Loucy (cell line): ENCODE results near the gene FAM163B.

Experiments used
- H2AFZ ChIP-seq: fragments of 200-600 bp; sonication (generic); 2 replicates; pipeline ENCODE4 v1.6.0; 2016; ENCODE audit warnings: antibody characterized with exemption, mild to moderate bottlenecking, low read length, moderate library complexity
- H3F3A ChIP-seq: fragments of 200-600 bp; 2 replicates; pipeline ENCODE4 v1.6.0; 2016; ENCODE audit warnings: antibody characterized with exemption, low read depth, mild to moderate bottlenecking
- H3K27me3 ChIP-seq: fragments of 200-600 bp; sonication (generic); 2 replicates; pipeline ENCODE4 v1.6.1; 2014; ENCODE audit warnings: low read length, mild to moderate bottlenecking; ENCODE audit not compliant: insufficient read depth, poor library complexity, severe bottlenecking
- H3K36me3 ChIP-seq: fragments of 200-600 bp; sonication (generic); 2 replicates; pipeline ENCODE4 v1.6.1; 2016; ENCODE audit warnings: low read length; ENCODE audit not compliant: insufficient read depth
- H3K4me1 ChIP-seq: fragments of 200-600 bp; sonication (generic); 2 replicates; pipeline ENCODE4 v1.5.1; 2014; ENCODE audit warnings: low read length, mild to moderate bottlenecking; ENCODE audit not compliant: insufficient read depth, poor library complexity, severe bottlenecking
- H3K4me2 ChIP-seq: fragments of 200-600 bp; sonication (generic); 2 replicates; pipeline ENCODE4 v1.6.0; 2014; ENCODE audit warnings: antibody characterized with exemption, low read length, low read depth, mild to moderate bottlenecking; ENCODE audit not compliant: poor library complexity, severe bottlenecking
- H3K4me3 ChIP-seq: fragments of 200-600 bp; sonication (generic); 2 replicates; pipeline ENCODE4 v1.5.1; 2014; ENCODE audit warnings: low read length, mild to moderate bottlenecking, mixed read lengths; ENCODE audit not compliant: poor library complexity, severe bottlenecking
- H3K79me2 ChIP-seq: fragments of 200-600 bp; sonication (generic); 2 replicates; pipeline ENCODE4 v1.6.1; 2014; ENCODE audit warnings: low read length; ENCODE audit not compliant: insufficient read depth
- H3K9ac ChIP-seq: fragments of 200-600 bp; sonication (generic); 2 replicates; pipeline ENCODE4 v1.6.0; 2014; ENCODE audit warnings: mild to moderate bottlenecking, low read depth, low read length, moderate library complexity; ENCODE audit not compliant: poor library complexity, severe bottlenecking
- H3K9me2 ChIP-seq: fragments of 200-600 bp; sonication (generic); replicated peaks from 2 replicates; pipeline ENCODE4 v1.6.1; 2016; ENCODE audit warnings: low read depth, low read length, mixed read lengths
- H3K9me3 ChIP-seq: fragments of 200-600 bp; sonication (generic); 2 replicates; pipeline ENCODE4 v1.6.1; 2014; ENCODE audit warnings: mild to moderate bottlenecking, antibody characterized with exemption, low read length, low read depth; ENCODE audit not compliant: insufficient read depth
- H4K20me1 ChIP-seq: fragments of 200-600 bp; sonication (generic); 2 replicates; pipeline ENCODE4 v1.6.0; 2014; ENCODE audit warnings: antibody characterized with exemption, low read length, mild to moderate bottlenecking; ENCODE audit not compliant: insufficient read depth, poor library complexity, severe bottlenecking
- EZH2phosphoT487 ChIP-seq: fragments of 200-600 bp; IDR thresholded peaks from 2 replicates; pipeline ENCODE4 v1.6.1; 2018; ENCODE audit warnings: antibody characterized with exemption, mild to moderate bottlenecking, moderate library complexity, borderline replicate concordance
- TF ChIP-seq, protein P1 (sequence below): fragments of 200-600 bp; sonication (generic); conservative IDR thresholded peaks from 2 replicates; pipeline ENCODE4 v1.5.1; 2014; ENCODE audit warnings: mild to moderate bottlenecking, antibody characterized with exemption, low read length

FAM163B gene

DNA sequence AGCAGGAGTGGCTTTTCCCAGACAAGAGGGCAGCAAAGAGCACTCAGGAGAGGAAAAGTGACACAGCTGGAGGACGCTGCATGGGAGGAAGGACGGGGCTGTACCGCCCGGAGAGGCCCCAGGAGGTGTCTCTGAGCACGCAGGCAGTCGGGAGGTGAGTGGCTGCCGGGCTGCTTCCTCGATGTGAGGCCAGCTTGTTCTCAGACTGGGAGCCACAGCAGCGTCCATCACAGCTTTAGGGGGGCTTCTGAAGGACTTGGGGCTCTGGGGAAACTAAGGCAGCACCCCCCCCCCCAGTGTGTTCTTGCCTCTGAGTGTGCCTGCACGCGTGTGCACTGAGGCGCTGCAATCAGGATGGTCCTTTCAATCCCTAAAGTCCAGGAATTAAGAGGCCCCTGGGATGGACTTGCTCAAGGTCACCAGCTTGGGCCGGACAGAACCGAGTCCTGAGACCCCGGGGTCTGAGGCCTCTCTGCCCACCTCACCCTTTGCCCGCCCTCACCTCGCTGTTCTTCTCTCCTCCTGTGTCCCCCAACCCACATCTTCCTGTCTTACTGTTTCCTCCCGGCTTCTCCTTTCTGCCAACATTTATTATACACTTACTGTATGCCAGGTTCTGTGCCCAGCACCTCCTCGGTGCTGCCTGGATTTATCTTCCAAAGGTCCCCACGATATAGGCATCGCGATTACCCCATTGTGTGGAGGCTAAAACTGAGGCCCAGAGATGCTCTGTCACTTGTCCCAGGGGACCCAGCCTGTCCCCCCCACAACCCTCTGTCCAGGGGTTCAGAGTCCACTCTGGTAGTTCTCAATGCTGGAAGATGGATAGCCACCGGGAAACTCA, 32.9 kb downstream of the FAM163B start:
- Histone ChIP-seq H3K27me3 (no peaks in the 10 kb centered on the region), H3K79me2 (no peaks in the 10 kb centered on the region), H3K9me3 (no peaks in the 10 kb centered on the region), H3F3A (no peaks in the 10 kb centered on the region; the same call in 1 of the 2 replicates), H3K4me1 (peaks cover 28% of the 10 kb centered on the region), H3K36me3 (no peaks in the 10 kb centered on the region), H2AFZ (no peak overlapping the region), H3K9ac (no peak overlapping the region), H4K20me1 (no peaks in the 10 kb centered on the region), H3K4me3 (no peak overlapping the region), H3K4me2 (no peak overlapping the region), H3K9me2 (no peaks in the 10 kb centered on the region)
- TF ChIP-seq EZH2phosphoT487, result no peak
- TF ChIP-seq, protein P1, sequence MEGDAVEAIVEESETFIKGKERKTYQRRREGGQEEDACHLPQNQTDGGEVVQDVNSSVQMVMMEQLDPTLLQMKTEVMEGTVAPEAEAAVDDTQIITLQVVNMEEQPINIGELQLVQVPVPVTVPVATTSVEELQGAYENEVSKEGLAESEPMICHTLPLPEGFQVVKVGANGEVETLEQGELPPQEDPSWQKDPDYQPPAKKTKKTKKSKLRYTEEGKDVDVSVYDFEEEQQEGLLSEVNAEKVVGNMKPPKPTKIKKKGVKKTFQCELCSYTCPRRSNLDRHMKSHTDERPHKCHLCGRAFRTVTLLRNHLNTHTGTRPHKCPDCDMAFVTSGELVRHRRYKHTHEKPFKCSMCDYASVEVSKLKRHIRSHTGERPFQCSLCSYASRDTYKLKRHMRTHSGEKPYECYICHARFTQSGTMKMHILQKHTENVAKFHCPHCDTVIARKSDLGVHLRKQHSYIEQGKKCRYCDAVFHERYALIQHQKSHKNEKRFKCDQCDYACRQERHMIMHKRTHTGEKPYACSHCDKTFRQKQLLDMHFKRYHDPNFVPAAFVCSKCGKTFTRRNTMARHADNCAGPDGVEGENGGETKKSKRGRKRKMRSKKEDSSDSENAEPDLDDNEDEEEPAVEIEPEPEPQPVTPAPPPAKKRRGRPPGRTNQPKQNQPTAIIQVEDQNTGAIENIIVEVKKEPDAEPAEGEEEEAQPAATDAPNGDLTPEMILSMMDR, result no peak

GRCh38 chr9:133575186-133576030, 33.8 kb downstream of the FAM163B start:
- H3K4me1 ChIP-seq, result peaks cover 28% of the 10 kb centered on the region
- TF ChIP-seq, protein P1, result no peak
- TF ChIP-seq EZH2phosphoT487, result no peak
- H4K20me1 ChIP-seq, result no peaks in the 10 kb centered on the region
- no peaks in the 10 kb centered on the region for H3F3A ChIP-seq
- no peaks in the 10 kb centered on the region for H3K79me2 ChIP-seq
- no peak overlapping the region for H3K4me3 ChIP-seq
- no peak overlapping the region for H3K4me2 ChIP-seq
- H3K9me2 ChIP-seq, result no peaks in the 10 kb centered on the region
- no peak overlapping the region for H2AFZ ChIP-seq
- H3K9ac ChIP-seq, result no peak overlapping the region
- H3K36me3 ChIP-seq, result no peaks in the 10 kb centered on the region
- H3K9me3 ChIP-seq, result no peaks in the 10 kb centered on the region
- H3K27me3 ChIP-seq, result no peaks in the 10 kb centered on the region

- peaks cover 22% of the 10 kb centered on the region for H3K4me1 ChIP-seq
- H3K27me3 ChIP-seq, result no peaks in the 10 kb centered on the region
- no peaks in the 10 kb centered on the region for H4K20me1 ChIP-seq
- H3K36me3 ChIP-seq, result no peaks in the 10 kb centered on the region
- H3K4me2 ChIP-seq, result no peak overlapping the region
- TF ChIP-seq EZH2phosphoT487, result no peak
- TF ChIP-seq, protein P1, result no peak
- H3K79me2 ChIP-seq, result no peaks in the 10 kb centered on the region
- no peak overlapping the region for H3K9ac ChIP-seq
- H2AFZ ChIP-seq, result no peak overlapping the region
- H3K4me3 ChIP-seq, result no peak overlapping the region
- H3K9me2 ChIP-seq, result no peaks in the 10 kb centered on the region
- no peaks in the 10 kb centered on the region for H3K9me3 ChIP-seq
- H3F3A ChIP-seq, result no peaks in the 10 kb centered on the region
Measured at GRCh38 chr9:133574771-133575170, 34.4 kb downstream of the FAM163B start.
